Mesenchymal stem cell (in vitro differentiated cells and primary cell): Measurements from ENCODE around the gene CGB7.

Source experiments
- DNase-seq: peaks from one replicate; pipeline ENCODE4 v3.0.0-alpha.2; 2013
- H2AFZ ChIP-seq: one replicate; pipeline ENCODE4 v1.6.1; 2013; ENCODE audit warnings: low read depth, mild to moderate bottlenecking, control low read depth, inconsistent platforms, low read length, moderate library complexity
- H2AK5ac ChIP-seq: 2 replicates; pipeline ENCODE4 v1.6.1; 2013; ENCODE audit warnings: low read length, moderate library complexity, mild to moderate bottlenecking, inconsistent platforms; ENCODE audit not compliant: severe bottlenecking
- H2BK120ac ChIP-seq: one replicate; pipeline ENCODE4 v1.6.1; 2013; ENCODE audit warnings: low read depth, mild to moderate bottlenecking, inconsistent platforms, low read length, moderate library complexity
- H2BK12ac ChIP-seq, 2 experiments: one replicate each; pipeline ENCODE4 v1.6.1; 2013; ENCODE audit warnings: inconsistent platforms in 2 of 2, low read length in 2 of 2, mild to moderate bottlenecking in 2 of 2, moderate library complexity in 2 of 2, control low read depth in 1 of 2
- H2BK15ac ChIP-seq: one replicate; pipeline ENCODE4 v1.6.1; 2013; ENCODE audit warnings: mild to moderate bottlenecking, low read depth, inconsistent platforms; ENCODE audit not compliant: poor library complexity, severe bottlenecking
- H2BK5ac ChIP-seq: 2 replicates; pipeline ENCODE4 v1.6.1; 2013; ENCODE audit warnings: low read depth, mild to moderate bottlenecking, low read length, control low read depth, inconsistent platforms; ENCODE audit not compliant: poor library complexity, severe bottlenecking
- H3K14ac ChIP-seq, 2 experiments: one replicate each; pipeline ENCODE4 v1.6.1; 2013; ENCODE audit warnings: inconsistent platforms in 2 of 2, low read length in 2 of 2, control low read depth in 1 of 2, mild to moderate bottlenecking in 1 of 2, moderate library complexity in 1 of 2
- H3K18ac ChIP-seq, 2 experiments: one replicate each; pipeline ENCODE4 v1.6.1; 2013; ENCODE audit warnings: inconsistent platforms in 2 of 2, low read length in 2 of 2, control low read depth in 1 of 2, low read depth in 1 of 2, mild to moderate bottlenecking in 1 of 2
- H3K23ac ChIP-seq, 2 experiments: one replicate each; pipeline ENCODE4 v1.6.1; 2013; ENCODE audit warnings: inconsistent platforms in 2 of 2, low read length in 2 of 2, mild to moderate bottlenecking in 2 of 2, moderate library complexity in 2 of 2, control low read depth in 1 of 2
- H3K27ac ChIP-seq: 2 replicates; pipeline ENCODE4 v1.5.1; 2013; ENCODE audit warnings: mild to moderate bottlenecking, moderate library complexity, low read length, control low read depth, inconsistent platforms; ENCODE audit not compliant: poor library complexity, severe bottlenecking
- H3K27me3 ChIP-seq, 2 experiments: 2 replicates each; pipeline versions ENCODE4 v1.6.1 to v1.7.0; 2013; ENCODE audit warnings: low read length in 2 of 2, mild to moderate bottlenecking in 2 of 2, moderate library complexity in 2 of 2, control low read depth in 1 of 2, inconsistent platforms in 1 of 2; ENCODE audit not compliant: control insufficient read depth in 1 of 2, insufficient read depth in 1 of 2
- H3K36me3 ChIP-seq, 2 experiments: 2 replicates each; pipeline versions ENCODE4 v1.6.1 to v1.7.0; 2013; ENCODE audit warnings: low read length in 2 of 2, control low read depth in 1 of 2, inconsistent platforms in 1 of 2, low read depth in 1 of 2, mild to moderate bottlenecking in 1 of 2; ENCODE audit not compliant: insufficient read depth in 2 of 2, control insufficient read depth in 1 of 2
- H3K4ac ChIP-seq, 2 experiments: one replicate each; pipeline ENCODE4 v1.6.1; 2013; ENCODE audit warnings: inconsistent platforms in 2 of 2, low read length in 2 of 2, mild to moderate bottlenecking in 2 of 2, moderate library complexity in 2 of 2, control low read depth in 1 of 2, low read depth in 1 of 2
- H3K4me1 ChIP-seq: 2 replicates; pipeline ENCODE4 v1.6.1; 2013; ENCODE audit warnings: low read depth, low read length, control low read depth; ENCODE audit not compliant: control insufficient read depth, insufficient read depth
- H3K4me2 ChIP-seq: 2 replicates; pipeline ENCODE4 v1.6.1; 2013; ENCODE audit warnings: low read length, mild to moderate bottlenecking, inconsistent platforms; ENCODE audit not compliant: poor library complexity, severe bottlenecking
- H3K4me3 ChIP-seq, 2 experiments: 2 replicates each; pipeline versions ENCODE4 v1.5.1 to v1.7.0; 2013; ENCODE audit warnings: low read length in 2 of 2, mild to moderate bottlenecking in 2 of 2, control low read depth in 1 of 2, low read depth in 1 of 2; ENCODE audit not compliant: insufficient read depth in 1 of 2
- H3K79me1 ChIP-seq: replicated peaks from 2 replicates; pipeline ENCODE4 v1.6.1; 2013; ENCODE audit warnings: mild to moderate bottlenecking, control low read depth, low read length, inconsistent platforms; ENCODE audit not compliant: poor library complexity, severe bottlenecking
- H3K9ac ChIP-seq: 2 replicates; pipeline ENCODE4 v1.7.0; 2013; ENCODE audit warnings: mild to moderate bottlenecking, low read length, moderate library complexity
- H3K9me3 ChIP-seq: 2 replicates; pipeline ENCODE4 v1.7.0; 2013; ENCODE audit warnings: mild to moderate bottlenecking, low read length; ENCODE audit not compliant: control insufficient read depth
- H4K8ac ChIP-seq: one replicate; pipeline ENCODE4 v1.6.1; 2013; ENCODE audit warnings: inconsistent platforms, mild to moderate bottlenecking, low read length, moderate library complexity
- H4K91ac ChIP-seq: one replicate; pipeline ENCODE4 v1.6.1; 2013; ENCODE audit warnings: mild to moderate bottlenecking, low read length, inconsistent platforms
- WGBS: methylation state at CpG from one replicate; pipeline ENCODE4 v1.1.7; 2013; ENCODE audit warnings: mixed read lengths; 5-methylcytosine and 5-hydroxymethylcytosine counted together

CGB7 gene

GRCh38 chr19:49071860-49072547, 14.5 kb upstream of the CGB7 start:
- no peak overlapping the region for H3K18ac ChIP-seq
- peak overlapping the region; percentile 64 for H2AFZ ChIP-seq
- no peak overlapping the region for H3K23ac ChIP-seq
- H3K36me3 ChIP-seq: no peaks in the 10 kb centered on the region
- no peak overlapping the region for H2BK120ac ChIP-seq
- H3K14ac ChIP-seq: no peak overlapping the region
- WGBS: 44% methylated on average over 82 of the region's 93 CpGs
- DNase-seq: no peak
- H3K27me3 ChIP-seq: peaks cover 62 to 65% of the 10 kb centered on the region in 2 experiments
- H4K8ac ChIP-seq: no peak overlapping the region
- no peak overlapping the region for H2AK5ac ChIP-seq
- no peaks in the 10 kb centered on the region for H3K79me1 ChIP-seq
- H3K4me2 ChIP-seq: no peak overlapping the region
- no peak overlapping the region for H3K9ac ChIP-seq
- H4K91ac ChIP-seq: no peak overlapping the region
- H3K4ac ChIP-seq: no peak overlapping the region
- H3K27ac ChIP-seq: no peak overlapping the region
- peak overlapping the region in 1 of 2 experiments; percentile 8 for H3K4me3 ChIP-seq
- H3K4me1 ChIP-seq: peaks cover 9% of the 10 kb centered on the region
- no peak overlapping the region for H2BK5ac ChIP-seq
- peak overlapping the region; percentile 13 for H2BK15ac ChIP-seq
- H3K9me3 ChIP-seq: peaks cover 5% of the 10 kb centered on the region
- no peak overlapping the region for H2BK12ac ChIP-seq

DNA sequence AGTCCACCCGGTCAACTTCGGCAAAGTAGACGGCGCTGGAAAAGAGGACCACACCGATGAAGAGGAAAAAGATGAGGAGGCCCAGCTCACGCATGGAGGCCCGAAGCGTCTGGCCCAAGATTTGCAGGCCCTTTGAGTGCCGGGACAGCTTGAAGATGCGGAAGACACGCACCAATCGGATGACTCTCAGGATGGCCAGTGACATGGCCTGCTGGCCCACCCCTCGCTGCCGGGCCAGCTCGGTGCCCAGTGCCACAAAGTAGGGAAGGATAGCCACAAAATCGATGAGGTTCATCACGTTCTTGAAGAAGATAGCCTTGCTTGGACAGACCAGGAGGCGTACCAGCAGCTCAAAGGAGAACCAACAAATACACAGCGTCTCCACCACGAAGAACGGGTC, 12.9 kb upstream of the CGB7 start:
- Histone ChIP-seq H3K14ac (no peak overlapping the region), H3K23ac (no peak overlapping the region), H3K79me1 (no peaks in the 10 kb centered on the region), H3K4me2 (no peak overlapping the region), H3K27ac (no peak overlapping the region), H2BK5ac (no peak overlapping the region), H2BK15ac (no peak overlapping the region), H3K18ac (no peak overlapping the region), H4K91ac (no peak overlapping the region), H3K9me3 (peaks cover 5% of the 10 kb centered on the region), H3K4ac (no peak overlapping the region), H4K8ac (no peak overlapping the region), H3K4me3 (no peak overlapping the region), H2AK5ac (no peak overlapping the region), H2BK12ac (no peak overlapping the region), H3K36me3 (no peaks in the 10 kb centered on the region), H3K27me3 (peaks cover 77 to 81% of the 10 kb centered on the region in 2 experiments), H3K9ac (no peak overlapping the region), H2BK120ac (no peak overlapping the region), H3K4me1 (peaks cover 9% of the 10 kb centered on the region), H2AFZ (no peak overlapping the region)
- DNase-seq: no peak
- WGBS: 95% methylated on average over 21 of the region's 21 CpGs

GRCh38 chr19:49069026-49069425, 11.5 kb upstream of the CGB7 start:
- Histone ChIP-seq H3K4me3 (no peak overlapping the region), H2BK12ac (no peak overlapping the region), H3K4me1 (peaks cover 23% of the 10 kb centered on the region), H3K18ac (no peak overlapping the region), H2AFZ (no peak overlapping the region), H3K9me3 (peaks cover 5% of the 10 kb centered on the region), H3K79me1 (no peaks in the 10 kb centered on the region), H3K4ac (no peak overlapping the region), H3K14ac (no peak overlapping the region), H3K27ac (no peak overlapping the region), H4K91ac (no peak overlapping the region), H3K36me3 (no peaks in the 10 kb centered on the region), H3K4me2 (no peak overlapping the region), H2AK5ac (no peak overlapping the region), H3K27me3 (peaks cover 86% of the 10 kb centered on the region in 2 experiments), H2BK15ac (no peak overlapping the region), H3K23ac (no peak overlapping the region), H4K8ac (no peak overlapping the region), H3K9ac (no peak overlapping the region), H2BK5ac (no peak overlapping the region), H2BK120ac (no peak overlapping the region)
- 92% methylated on average over 9 of the region's 9 CpGs for WGBS
- DNase-seq: no peak

DNA sequence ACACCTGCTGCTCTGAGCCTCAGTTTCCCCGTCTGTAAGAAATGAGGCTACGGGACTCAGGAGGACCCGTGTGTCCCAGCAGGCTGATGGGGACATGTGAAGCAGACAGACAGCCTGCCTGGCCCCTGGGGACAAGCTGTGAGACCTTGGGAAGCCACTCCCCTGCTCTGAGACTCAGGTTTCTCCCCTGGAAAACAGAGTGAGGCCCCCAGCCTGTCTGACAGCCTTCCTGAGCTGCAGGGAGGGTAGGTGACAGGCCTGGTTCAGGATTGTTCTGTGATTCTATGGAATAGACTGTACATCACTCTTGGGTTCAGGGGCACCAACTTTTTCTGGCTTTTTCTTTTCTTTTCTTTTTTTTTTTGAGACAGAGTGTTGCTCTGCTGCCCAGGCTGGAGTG, 10.0 kb upstream of the CGB7 start:
- no peaks in the 10 kb centered on the region for H3K36me3 ChIP-seq
- DNase-seq: no peak
- no peak overlapping the region for H4K91ac ChIP-seq
- H3K4me2 ChIP-seq: no peak overlapping the region
- peaks cover 81 to 86% of the 10 kb centered on the region in 2 experiments for H3K27me3 ChIP-seq
- H3K79me1 ChIP-seq: no peaks in the 10 kb centered on the region
- H4K8ac ChIP-seq: no peak overlapping the region
- no peak overlapping the region for H3K14ac ChIP-seq
- H2BK12ac ChIP-seq: no peak overlapping the region
- no peak overlapping the region for H2BK120ac ChIP-seq
- no peak overlapping the region for H3K4ac ChIP-seq
- no peak overlapping the region for H3K27ac ChIP-seq
- no peak overlapping the region for H3K4me3 ChIP-seq
- H3K18ac ChIP-seq: no peak overlapping the region
- no peak overlapping the region for H2BK5ac ChIP-seq
- H3K9ac ChIP-seq: no peak overlapping the region
- H3K9me3 ChIP-seq: peaks cover 5% of the 10 kb centered on the region
- WGBS: 68% methylated on average over 3 of the region's 3 CpGs
- H2AK5ac ChIP-seq: no peak overlapping the region
- no peak overlapping the region for H2AFZ ChIP-seq
- peaks cover 22% of the 10 kb centered on the region for H3K4me1 ChIP-seq
- H2BK15ac ChIP-seq: no peak overlapping the region
- H3K23ac ChIP-seq: no peak overlapping the region
